ENCODE measurements around the gene LYL1.

LYL1 gene

GRCh38 chr19:13073263-13073662 lies 29.4 kb downstream of the LYL1 start:
- DNase-seq (ENCODE audit: low read depth in 2 of 2) = no peak

- DNase-seq (ENCODE audit: low read depth in 2 of 2) = no peak
Observed at GRCh38 chr19:13072188-13072908, 30.3 kb downstream of the LYL1 start.

GRCh38 chr19:13071444-13072187 lies 31.0 kb downstream of the LYL1 start:
- no peak for DNase-seq (ENCODE audit: low read depth in 2 of 2)

- no peak for DNase-seq (ENCODE audit: low read depth in 2 of 2)
Observed at GRCh38 chr19:13070425-13071140, 32.1 kb downstream of the LYL1 start.

- DNase-seq (ENCODE audit: low read depth in 2 of 2) = no peak
Observed at GRCh38 chr19:13069415-13070359, 33.0 kb downstream of the LYL1 start.

GRCh38 chr19:13068085-13068846 lies 34.4 kb downstream of the LYL1 start:
- no peak for DNase-seq (ENCODE audit: low read depth in 2 of 2)

GRCh38 chr19:13066933-13067807 lies 35.5 kb downstream of the LYL1 start:
- DNase-seq (ENCODE audit: low read depth in 2 of 2) = no peak

GRCh38 chr19:13066226-13066625 lies 36.4 kb downstream of the LYL1 start:
- DNase-seq (ENCODE audit: low read depth in 2 of 2) = no peak

GRCh38 chr19:13064092-13064489 lies 38.6 kb downstream of the LYL1 start:
- no peak for DNase-seq (ENCODE audit: low read depth in 2 of 2)

GRCh38 chr19:13063461-13064091 lies 39.1 kb downstream of the LYL1 start:
- DNase-seq (ENCODE audit: low read depth in 2 of 2) = no peak

GRCh38 chr19:13062317-13062716 lies 40.3 kb downstream of the LYL1 start:
- DNase-seq (ENCODE audit: low read depth in 2 of 2) = no peak

GRCh38 chr19:13060964-13061927 lies 41.4 kb downstream of the LYL1 start:
- peak; percentile 61 to 80 for DNase-seq (ENCODE audit: low read depth in 2 of 2)

- DNase-seq (ENCODE audit: low read depth in 2 of 2) = no peak
Observed at GRCh38 chr19:13060233-13060963, 42.3 kb downstream of the LYL1 start.

GRCh38 chr19:13058951-13059660 lies 43.6 kb downstream of the LYL1 start:
- no peak for DNase-seq (ENCODE audit: low read depth in 2 of 2)

- DNase-seq (ENCODE audit: low read depth in 2 of 2) = no peak
Observed at GRCh38 chr19:13057744-13058143, 44.9 kb downstream of the LYL1 start.

GRCh38 chr19:13057147-13057572 lies 45.5 kb downstream of the LYL1 start:
- no peak for DNase-seq (ENCODE audit: low read depth in 2 of 2)

All from activated CD4-positive, alpha-beta T cell treated with anti-CD3 and anti-CD28 coated beads for 24 hours (primary cell).